ENCODE data around the gene APOBEC4.
"Not testable (repeated sequence)": the region's sequence is repeated elsewhere in the genome, so short reads cannot be mapped to it uniquely, and the experiment has no call there.

Gene APOBEC4

GRCh38 chr1:183632964-183633363 is 20.2 kb downstream of the APOBEC4 start:
- no peak for DNase-seq

DNA sequence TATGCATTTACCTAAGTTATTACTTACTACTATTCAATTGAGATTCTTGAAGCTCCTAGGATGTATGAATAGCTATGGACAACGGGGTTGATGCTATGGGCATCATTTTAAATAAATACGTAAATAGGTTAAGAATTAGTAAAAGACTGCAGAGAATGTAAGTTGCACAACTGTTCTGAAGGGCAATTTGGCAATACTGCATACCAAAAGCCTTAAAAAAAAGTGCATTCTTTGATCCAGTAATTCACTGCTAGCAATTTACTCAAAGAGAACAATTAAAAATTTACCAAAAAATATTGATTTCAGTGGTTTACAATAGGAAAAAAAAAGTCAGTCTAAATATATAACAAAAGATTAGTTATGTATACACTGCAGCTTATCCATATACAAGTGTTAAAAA is 21.0 kb downstream of the APOBEC4 start:
- DNase-seq: no peak

GRCh38 chr1:183630748-183631147 is 22.4 kb downstream of the APOBEC4 start:
- no peak for DNase-seq

- no peak for DNase-seq
Measured at GRCh38 chr1:183628537-183628936, 24.6 kb downstream of the APOBEC4 start.

DNA sequence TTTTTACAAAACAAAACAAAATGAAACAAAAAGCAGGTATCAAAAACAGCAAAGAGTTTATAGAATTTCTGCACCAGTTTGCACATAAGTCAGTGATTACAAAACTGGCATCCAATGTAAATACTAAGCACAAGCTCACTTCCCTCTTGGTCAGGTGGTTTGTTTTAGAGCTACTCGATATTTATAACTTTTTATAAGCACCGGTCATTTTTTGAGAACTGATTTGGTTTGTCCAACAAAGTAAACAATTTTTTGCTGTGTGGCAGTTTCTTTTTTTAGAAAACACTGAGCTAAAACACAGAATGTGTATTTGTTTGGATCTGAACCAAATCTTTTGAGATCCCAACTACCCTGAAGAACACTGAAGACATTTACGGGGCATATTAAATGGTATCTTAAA is 26.9 kb downstream of the APOBEC4 start:
- DNase-seq: not testable (repeated sequence)

DNA sequence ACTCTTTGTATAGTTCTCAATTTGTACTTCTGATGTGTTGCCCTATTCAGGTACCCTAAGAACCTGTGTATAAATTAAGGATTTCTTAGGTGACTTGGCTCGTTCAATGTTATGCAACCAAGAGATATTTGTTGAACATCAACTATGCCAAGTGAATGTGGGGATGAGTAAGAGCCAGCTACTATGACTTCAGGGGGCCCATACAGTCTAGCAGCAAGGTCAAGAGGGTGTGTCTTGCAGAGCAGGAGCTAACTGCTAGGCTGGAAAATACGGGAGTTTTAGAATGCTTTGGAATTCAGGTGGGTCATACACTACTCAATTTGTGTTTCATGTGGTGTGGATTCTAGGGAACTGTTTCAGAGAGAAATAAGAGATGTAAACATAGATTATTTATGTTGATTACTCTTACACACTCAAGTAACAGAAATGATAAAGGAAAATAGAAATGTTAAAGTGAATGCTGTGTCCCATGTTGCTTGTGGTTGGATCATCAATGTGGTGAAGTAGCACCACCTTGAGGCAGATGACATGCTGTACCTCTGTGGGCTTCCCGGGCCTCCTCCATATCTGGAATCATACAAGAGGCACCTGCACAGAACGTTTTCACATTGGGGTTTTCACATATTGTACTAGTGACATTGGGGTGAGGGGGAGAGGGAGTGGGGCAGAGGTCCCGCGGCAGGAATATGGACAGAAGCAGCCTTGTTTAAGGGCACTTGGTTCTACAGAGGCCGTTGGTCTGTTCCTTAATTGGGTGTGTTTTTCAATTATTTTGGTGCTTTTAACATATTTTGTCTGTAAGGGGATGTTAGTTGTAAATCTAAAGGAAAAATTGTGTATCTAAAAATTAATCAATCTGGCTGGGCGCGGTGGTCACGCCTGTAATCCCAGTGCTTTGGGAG is 30.0 kb downstream of the APOBEC4 start:
- peak; percentile 52 for DNase-seq

DNA sequence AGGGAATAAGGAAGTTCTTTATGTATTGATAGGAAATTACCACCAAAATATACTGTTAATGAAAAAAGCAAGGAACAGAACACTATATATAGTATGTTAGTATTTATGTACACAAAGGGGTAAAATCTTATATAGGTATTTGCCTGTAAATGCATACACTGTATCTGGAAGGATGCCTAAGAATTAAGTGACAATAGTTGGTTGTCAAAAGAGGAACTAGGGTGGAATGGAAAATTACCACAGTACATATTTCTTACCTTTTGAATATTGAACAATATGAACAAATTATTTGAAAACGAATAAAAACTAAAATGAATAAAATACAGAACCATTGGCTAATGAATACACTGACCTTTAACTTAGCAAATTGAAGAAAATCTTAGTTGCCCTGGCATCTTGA is 31.1 kb downstream of the APOBEC4 start:
- DNase-seq: no peak

DNA sequence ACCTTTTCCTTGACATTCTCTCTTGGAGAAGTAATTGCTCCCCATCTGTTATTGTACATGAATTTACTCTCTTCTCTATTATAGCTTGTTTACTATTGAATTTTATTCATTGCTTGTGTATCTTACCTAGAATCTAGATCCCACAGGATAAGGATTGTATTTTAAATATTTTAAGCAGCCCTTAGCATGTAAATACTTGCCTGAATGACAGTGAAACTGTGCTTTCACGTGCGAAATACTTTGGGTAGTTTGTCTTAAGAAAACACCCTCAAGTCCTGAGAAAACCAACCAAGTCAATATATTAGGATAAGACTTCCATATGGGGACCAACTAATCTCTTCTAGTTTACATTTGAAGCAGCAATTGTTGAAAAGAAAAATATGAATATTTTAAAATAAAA is 32.8 kb downstream of the APOBEC4 start:
- DNase-seq: no peak

GRCh38 chr1:183619781-183620180 is 33.3 kb downstream of the APOBEC4 start:
- DNase-seq: no peak

GRCh38 chr1:183618202-183618601 is 34.9 kb downstream of the APOBEC4 start:
- not testable (repeated sequence) for DNase-seq

GRCh38 chr1:183612975-183613374 is 40.1 kb downstream of the APOBEC4 start:
- DNase-seq: not testable (repeated sequence)

- no peak for DNase-seq
Measured at GRCh38 chr1:183612407-183612806, 40.7 kb downstream of the APOBEC4 start.

DNA sequence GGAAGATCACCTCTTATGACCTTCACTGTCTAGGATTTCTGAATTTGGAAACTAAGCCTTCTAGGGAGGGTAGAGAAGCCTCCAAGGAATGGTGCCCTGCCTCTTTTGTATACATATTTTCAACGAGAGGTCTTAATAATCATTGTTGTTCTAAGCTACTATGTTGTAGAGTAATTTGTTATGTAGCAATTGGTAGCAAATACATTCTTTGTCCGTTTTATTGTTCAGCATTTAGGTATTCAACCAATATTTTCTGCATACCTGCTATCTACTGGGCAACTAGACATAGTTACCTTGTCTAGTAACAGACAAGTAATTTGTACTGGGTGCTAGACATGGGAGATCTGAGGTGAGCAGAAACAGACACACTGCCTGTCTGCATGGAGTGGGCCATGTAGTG is 42.1 kb downstream of the APOBEC4 start:
- DNase-seq: no peak

- DNase-seq: no peak
Measured at GRCh38 chr1:183609759-183610452, 43.2 kb downstream of the APOBEC4 start.

GRCh38 chr1:183609313-183609712 is 43.8 kb downstream of the APOBEC4 start:
- no peak for DNase-seq

DNA sequence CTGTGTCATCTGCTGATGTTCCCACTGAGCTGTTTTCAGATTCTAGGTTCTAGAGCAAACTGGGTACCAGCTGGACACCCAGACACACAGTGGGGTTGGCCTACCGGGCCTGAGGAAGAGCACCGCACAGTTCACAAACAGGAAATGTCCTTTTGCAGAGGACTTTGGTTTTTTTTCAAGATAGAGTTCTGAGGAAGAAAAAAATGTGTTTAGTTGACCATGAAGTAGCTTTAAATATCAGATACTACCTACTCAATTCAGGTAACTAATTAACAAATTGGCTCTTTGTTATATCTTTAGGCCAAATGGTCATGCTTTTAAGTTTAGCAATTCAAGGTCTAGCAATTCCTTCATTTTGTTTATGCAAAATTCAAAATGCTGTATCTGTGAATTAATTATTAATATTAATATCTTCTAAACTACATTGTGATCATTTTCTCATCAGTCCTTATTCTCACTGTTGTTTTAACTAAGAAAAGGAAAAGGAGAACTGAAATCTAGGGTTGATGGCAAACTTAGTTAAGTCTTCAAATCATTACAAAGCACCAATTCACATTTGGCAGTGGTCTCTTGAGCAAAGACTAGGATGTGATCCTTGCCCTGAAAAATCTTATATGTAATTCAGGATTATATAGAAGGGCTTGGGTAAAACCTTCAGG is 45.7 kb downstream of the APOBEC4 start:
- DNase-seq: no peak

DNA sequence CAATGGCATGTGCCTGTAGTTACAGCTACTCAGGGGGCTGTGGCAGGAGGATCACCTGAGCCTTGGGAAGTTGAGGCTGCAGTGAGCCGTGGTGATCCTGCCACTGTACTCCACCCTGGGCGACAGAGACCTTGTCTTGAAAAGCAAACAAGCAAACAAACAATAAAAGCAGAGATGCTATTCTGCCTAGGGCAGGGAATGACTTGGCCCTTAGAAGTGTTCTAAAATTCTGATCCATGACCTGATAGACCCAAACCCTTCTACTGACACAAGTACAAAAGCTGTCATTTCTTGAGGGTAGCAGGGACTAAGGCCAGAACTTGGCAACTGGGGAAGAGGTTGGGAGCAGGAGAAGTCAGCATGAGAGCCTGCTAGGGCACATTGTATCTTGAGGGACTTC is 47.2 kb downstream of the APOBEC4 start:
- no peak for DNase-seq

GRCh38 chr1:183604815-183605214 is 48.3 kb downstream of the APOBEC4 start:
- DNase-seq: no peak

- DNase-seq: no peak
Measured at GRCh38 chr1:183604038-183604808, 48.9 kb downstream of the APOBEC4 start.

- no peak for DNase-seq
Measured at GRCh38 chr1:183602510-183602909, 50.6 kb downstream of the APOBEC4 start.

DNA sequence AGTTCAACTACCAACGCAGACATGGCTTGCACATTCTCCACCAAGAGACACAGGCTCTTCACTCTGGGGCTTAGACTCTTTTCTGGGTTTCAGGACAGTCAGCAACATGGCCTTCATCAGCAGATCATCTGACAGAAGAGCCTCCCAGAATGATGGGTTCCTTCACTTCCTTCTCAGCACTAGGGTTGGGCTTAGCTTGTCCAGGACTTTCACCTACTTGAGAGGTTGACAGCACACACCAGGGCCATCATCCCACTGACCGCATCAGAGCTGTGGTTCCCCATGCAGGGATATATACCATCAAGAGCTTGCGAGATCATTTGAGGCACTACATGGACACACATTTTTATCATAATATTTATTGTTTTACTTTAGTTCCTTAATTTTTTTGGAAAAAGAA is 52.5 kb downstream of the APOBEC4 start:
- no peak for DNase-seq

DNA sequence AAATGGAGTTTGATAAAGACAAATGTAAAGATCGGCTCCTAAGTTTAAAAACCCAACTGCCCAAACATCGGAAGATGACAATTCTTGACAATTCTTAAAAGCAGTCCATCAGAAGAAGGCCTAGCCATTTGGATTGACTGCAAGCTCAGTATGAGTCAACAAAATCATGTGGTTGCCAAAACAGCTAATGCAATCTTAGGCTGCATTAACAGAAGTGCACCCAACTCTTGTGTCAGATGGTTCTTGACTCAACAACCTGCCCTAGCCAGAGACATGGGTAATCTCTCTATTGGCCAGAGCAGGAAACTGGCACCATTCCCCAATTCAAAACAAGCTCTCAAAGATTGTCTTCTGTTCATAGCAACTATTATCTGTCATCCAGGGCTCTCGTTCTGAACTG is 53.0 kb downstream of the APOBEC4 start:
- DNase-seq: no peak

DNA sequence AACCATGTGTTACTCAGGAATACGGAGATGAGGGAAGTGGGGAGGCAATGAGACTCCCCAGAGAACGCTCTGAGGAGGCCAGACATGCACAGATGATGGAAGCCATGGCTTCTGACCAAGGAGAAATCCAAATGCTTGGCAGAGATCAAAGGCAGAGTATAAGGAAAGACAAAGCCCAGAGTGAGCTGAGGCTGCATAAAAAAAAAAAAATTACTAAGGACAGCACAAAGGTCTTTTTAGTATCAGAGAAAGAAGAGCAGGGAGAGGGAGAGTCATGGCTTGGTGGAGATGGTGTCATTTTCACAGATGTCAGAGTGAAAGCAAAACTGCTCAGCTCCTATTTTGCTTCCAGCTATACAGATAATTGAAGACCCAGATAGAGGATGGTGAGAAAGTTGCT is 54.7 kb downstream of the APOBEC4 start:
- DNase-seq: no peak
